GM23248 (cell line): Measurements from ENCODE around the gene ENTREP3. TPM values are rescaled to one million over a fixed set of nuclear protein-coding genes. Genes with fewer than 3 reads are reported as not detected.

Experiments used
- DNase-seq: peaks from one replicate; pipeline ENCODE4 v3.0.0-alpha.2; 2015
- H2AFZ ChIP-seq: fragments of 200-600 bp; sonication (generic); 2 replicates; pipeline ENCODE4 v1.6.1; 2016; ENCODE audit warnings: antibody characterized with exemption
- H3F3A ChIP-seq: fragments of 200-600 bp; sonication (generic); 2 replicates; pipeline ENCODE4 v1.6.1; 2016; ENCODE audit warnings: mild to moderate bottlenecking, antibody characterized with exemption, mixed run types; ENCODE audit not compliant: insufficient read depth
- H3K27ac ChIP-seq: fragments of 200-600 bp; sonication (generic); 2 replicates; pipeline ENCODE4 v1.5.1; 2016; ENCODE audit warnings: mild to moderate bottlenecking
- H3K27me3 ChIP-seq: fragments of 200-600 bp; sonication (generic); replicated peaks from 2 replicates; pipeline ENCODE4 v1.6.1; 2016; ENCODE audit warnings: mild to moderate bottlenecking; ENCODE audit not compliant: insufficient read depth
- H3K36me3 ChIP-seq: fragments of 200-600 bp; sonication (generic); 2 replicates; pipeline ENCODE4 v1.6.1; 2016; ENCODE audit warnings: low read depth, mild to moderate bottlenecking
- H3K4me1 ChIP-seq: fragments of 200-600 bp; sonication (generic); 2 replicates; pipeline ENCODE4 v1.6.1; 2016; ENCODE audit warnings: mild to moderate bottlenecking; ENCODE audit not compliant: insufficient read depth
- H3K4me2 ChIP-seq: fragments of 200-600 bp; sonication (generic); one replicate; pipeline ENCODE4 v1.6.1; 2016; ENCODE audit warnings: mild to moderate bottlenecking; ENCODE audit not compliant: unreplicated experiment
- H3K4me3 ChIP-seq: fragments of 200-600 bp; sonication (generic); 2 replicates; pipeline ENCODE4 v1.5.1; 2016; ENCODE audit warnings: mild to moderate bottlenecking
- H3K79me2 ChIP-seq: fragments of 200-600 bp; sonication (generic); 2 replicates; pipeline ENCODE4 v1.6.1; 2016; ENCODE audit warnings: mild to moderate bottlenecking; ENCODE audit not compliant: insufficient read depth
- H3K9ac ChIP-seq: fragments of 200-600 bp; sonication (generic); 2 replicates; pipeline ENCODE4 v1.6.1; 2016; ENCODE audit warnings: mild to moderate bottlenecking
- H3K9me2 ChIP-seq: fragments of 200-600 bp; sonication (generic); 2 replicates; pipeline ENCODE4 v1.6.1; 2016; ENCODE audit warnings: mixed run types, mild to moderate bottlenecking, moderate library complexity; ENCODE audit not compliant: insufficient read depth
- H3K9me3 ChIP-seq: fragments of 200-600 bp; sonication (generic); one replicate; pipeline ENCODE4 v1.6.1; 2017; ENCODE audit warnings: low read depth
- H4K20me1 ChIP-seq: fragments of 200-600 bp; sonication (generic); 2 replicates; pipeline ENCODE4 v1.6.0; 2016; ENCODE audit not compliant: insufficient read depth
- EZH2 ChIP-seq: fragments of 200-600 bp; sonication (generic); IDR thresholded peaks from 2 replicates; pipeline ENCODE4 v1.6.1; 2018; ENCODE audit warnings: antibody characterized with exemption, mild to moderate bottlenecking; ENCODE audit not compliant: insufficient read depth, poor library complexity, severe bottlenecking
- EZH2phosphoT487 ChIP-seq: fragments of 200-600 bp; sonication (generic); IDR thresholded peaks from 2 replicates; pipeline ENCODE4 v1.6.1; 2018; ENCODE audit warnings: antibody characterized with exemption, moderate library complexity, mild to moderate bottlenecking, low read depth; ENCODE audit not compliant: insufficient read depth
- WGBS, 2 experiments: methylation state at CpG; one replicate each; pipeline ENCODE4 v1.1.6; 2015 to 2017; ENCODE audit warnings: low lambda C conversion rate in 2 of 2, low coverage in 1 of 2; ENCODE audit errors: missing lambda C conversion rate in 2 of 2; 5-methylcytosine and 5-hydroxymethylcytosine counted together
- in situ Hi-C: fragments of 300-500 bp; cut with MboI; formaldehyde crosslinking; loops from 2 replicates; pipeline ENCODE4 v1.15.0; 2020
- polyA plus RNA-seq: library from polyadenylated mRNA; unstranded; fragments of >200 nt; fragmentation: Nextera tagmentation; extraction: Ambion mirVana; gene quantifications from 2 replicates; pipeline ENCODE4 v1.2.1, GENCODE V29; 2016
- total RNA-seq: library from RNA; depleted of rRNA; stranded (reverse); fragments of >200 nt; shearing (Covaris generic); gene quantifications from 2 replicates; pipeline ENCODE4 v1.2.3, GENCODE V29; 2014; rRNA removed

Gene ENTREP3
- total and polyA plus RNA-seq, 2 experiments from 2014 or later: 8.0 TPM

DNA sequence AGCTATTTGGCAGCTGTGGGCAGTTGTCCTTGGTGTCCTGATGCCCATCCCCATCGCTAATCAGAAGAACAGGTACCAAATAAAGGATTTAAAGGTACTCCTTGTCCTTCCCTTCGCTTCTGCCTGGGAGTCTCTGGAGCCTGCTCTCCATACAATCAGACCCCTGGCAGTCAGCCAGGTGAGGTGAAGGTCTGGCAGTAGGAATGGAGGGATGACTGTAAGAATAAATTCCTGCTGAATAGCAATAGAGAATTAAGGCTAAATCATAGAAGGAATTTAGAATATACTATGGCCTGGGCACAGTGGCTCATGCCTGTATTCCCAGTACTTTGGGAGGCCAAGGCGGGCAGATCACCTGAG is 56.8 kb downstream of the ENTREP3 start:
- Histone ChIP-seq H3K4me1 (peaks cover 16% of the 10 kb centered on the region), H3K79me2 (peaks cover 20% of the 10 kb centered on the region), H3K4me3 (no peak overlapping the region), H3K27me3 (no peaks in the 10 kb centered on the region), H3K9ac (no peak overlapping the region), H3K9me3 (no peaks in the 10 kb centered on the region), H2AFZ (no peak overlapping the region), H3K9me2 (no peaks in the 10 kb centered on the region), H3F3A (no peaks in the 10 kb centered on the region; the same call in 1 of the 2 replicates), H3K36me3 (no peaks in the 10 kb centered on the region), H4K20me1 (no peaks in the 10 kb centered on the region), H3K4me2 (no peak overlapping the region), H3K27ac (no peak overlapping the region)
- in situ Hi-C loops: no loop called here
- WGBS, 2 experiments: 79 to 86% methylated on average over 3 of the region's 3 CpGs
- no peak for DNase-seq
- TF ChIP-seq EZH2 (no peak), EZH2phosphoT487 (no peak)

GRCh38 chr1:155197901-155198546 is 57.3 kb downstream of the ENTREP3 start:
- Histone ChIP-seq H3K27me3 (no peaks in the 10 kb centered on the region), H3K27ac (no peak overlapping the region), H3K4me2 (no peak overlapping the region), H3K9me3 (no peaks in the 10 kb centered on the region), H3K4me3 (no peak overlapping the region), H2AFZ (no peak overlapping the region), H3F3A (no peaks in the 10 kb centered on the region; the same call in 1 of the 2 replicates), H3K9ac (no peak overlapping the region), H3K9me2 (no peaks in the 10 kb centered on the region), H3K79me2 (peaks cover 20% of the 10 kb centered on the region), H3K4me1 (peaks cover 16% of the 10 kb centered on the region), H4K20me1 (no peaks in the 10 kb centered on the region), H3K36me3 (no peaks in the 10 kb centered on the region)
- no peak for DNase-seq
- no peak for TF ChIP-seq EZH2
- no peak for TF ChIP-seq EZH2phosphoT487
- WGBS, 2 experiments: 88 to 92% methylated on average over 15 of the region's 15 CpGs
- in situ Hi-C loops: no loop called here

Other genes starting within 250 kb of the ENTREP3 start
- not detected in 2 replicates for gene DCST2, start 221.7 kb downstream of the ENTREP3 start, total RNA-seq
- 0.14 and 0.16 TPM in 2 replicates for gene DCST2, start 221.7 kb downstream of the ENTREP3 start, polyA plus RNA-seq
- gene DCST1, start 221.7 kb downstream of the ENTREP3 start, total RNA-seq: not detected in 2 replicates
- gene DCST1, start 221.7 kb downstream of the ENTREP3 start, polyA plus RNA-seq: not detected in 2 replicates
- 85.6 and 109 TPM in 2 replicates for gene ADAM15, start 204.2 kb downstream of the ENTREP3 start, total RNA-seq
- 73.0 and 80.4 TPM in 2 replicates for gene ADAM15, start 204.2 kb downstream of the ENTREP3 start, polyA plus RNA-seq
- 2.4 and 5.5 TPM in 2 replicates for gene EFNA4, start 191.7 kb downstream of the ENTREP3 start, total RNA-seq
- gene EFNA4, start 191.7 kb downstream of the ENTREP3 start, polyA plus RNA-seq: 4.4 and 4.6 TPM in 2 replicates
- 1.4 and 3.0 TPM in 2 replicates for gene EFNA3, start 176.6 kb downstream of the ENTREP3 start, total RNA-seq
- gene EFNA3, start 176.6 kb downstream of the ENTREP3 start, polyA plus RNA-seq: 2.5 and 2.7 TPM in 2 replicates
- gene EFNA1, start 127.6 kb downstream of the ENTREP3 start, total RNA-seq: not detected in 2 replicates
- gene EFNA1, start 127.6 kb downstream of the ENTREP3 start, polyA plus RNA-seq: not detected in 2 replicates
- 33.4 and 34.1 TPM in 2 replicates for gene SLC50A1, start 119.6 kb downstream of the ENTREP3 start, total RNA-seq
- 55.1 and 58.3 TPM in 2 replicates for gene SLC50A1, start 119.6 kb downstream of the ENTREP3 start, polyA plus RNA-seq
- 21.8 and 50.7 TPM in 2 replicates for gene DPM3, start 115.0 kb downstream of the ENTREP3 start, total RNA-seq
- 75.3 and 82.3 TPM in 2 replicates for gene DPM3, start 115.0 kb downstream of the ENTREP3 start, polyA plus RNA-seq
- gene KRTCAP2, start 82.2 kb downstream of the ENTREP3 start, total RNA-seq: 92.7 and 189 TPM in 2 replicates
- 480 and 484 TPM in 2 replicates for gene KRTCAP2, start 82.2 kb downstream of the ENTREP3 start, polyA plus RNA-seq
- 3.4 TPM in 2 replicates for gene TRIM46, start 81.6 kb downstream of the ENTREP3 start, total RNA-seq
- gene TRIM46, start 81.6 kb downstream of the ENTREP3 start, polyA plus RNA-seq: 1.6 and 2.1 TPM in 2 replicates
- 20.6 and 21.4 TPM in 2 replicates for gene THBS3, start 47.6 kb downstream of the ENTREP3 start, total RNA-seq
- gene THBS3, start 47.6 kb downstream of the ENTREP3 start, polyA plus RNA-seq: 14.9 and 16.6 TPM in 2 replicates
- 39.6 and 61.4 TPM in 2 replicates for gene MTX1, start 46.8 kb downstream of the ENTREP3 start, total RNA-seq
- gene MTX1, start 46.8 kb downstream of the ENTREP3 start, polyA plus RNA-seq: 69.2 and 78.6 TPM in 2 replicates
- 53.6 and 80.5 TPM in 2 replicates for gene SCAMP3, start 6.9 kb upstream of the ENTREP3 start, total RNA-seq
- 135 and 141 TPM in 2 replicates for gene SCAMP3, start 6.9 kb upstream of the ENTREP3 start, polyA plus RNA-seq
- gene CLK2, start 18.0 kb upstream of the ENTREP3 start, total RNA-seq: 16.8 and 24.0 TPM in 2 replicates
- 10.2 and 10.4 TPM in 2 replicates for gene CLK2, start 18.0 kb upstream of the ENTREP3 start, polyA plus RNA-seq
- 0.76 and 1.4 TPM in 2 replicates for gene HCN3, start 22.0 kb upstream of the ENTREP3 start, total RNA-seq
- gene HCN3, start 22.0 kb upstream of the ENTREP3 start, polyA plus RNA-seq: 1.6 and 1.9 TPM in 2 replicates
- not detected in 2 replicates for gene PKLR, start 46.0 kb upstream of the ENTREP3 start, total RNA-seq
- gene PKLR, start 46.0 kb upstream of the ENTREP3 start, polyA plus RNA-seq: 0.08 TPM in 1 of 2 replicates, not detected in the other
- gene FDPS, start 53.4 kb upstream of the ENTREP3 start, total RNA-seq: 96.3 and 103 TPM in 2 replicates
- 106 and 116 TPM in 2 replicates for gene FDPS, start 53.4 kb upstream of the ENTREP3 start, polyA plus RNA-seq
- gene RUSC1, start 65.4 kb upstream of the ENTREP3 start, total RNA-seq: 31.9 and 34.4 TPM in 2 replicates
- 30.4 and 32.6 TPM in 2 replicates for gene RUSC1, start 65.4 kb upstream of the ENTREP3 start, polyA plus RNA-seq